ENCODE measurements around the gene IFI27L1.

Gene IFI27L1

DNA sequence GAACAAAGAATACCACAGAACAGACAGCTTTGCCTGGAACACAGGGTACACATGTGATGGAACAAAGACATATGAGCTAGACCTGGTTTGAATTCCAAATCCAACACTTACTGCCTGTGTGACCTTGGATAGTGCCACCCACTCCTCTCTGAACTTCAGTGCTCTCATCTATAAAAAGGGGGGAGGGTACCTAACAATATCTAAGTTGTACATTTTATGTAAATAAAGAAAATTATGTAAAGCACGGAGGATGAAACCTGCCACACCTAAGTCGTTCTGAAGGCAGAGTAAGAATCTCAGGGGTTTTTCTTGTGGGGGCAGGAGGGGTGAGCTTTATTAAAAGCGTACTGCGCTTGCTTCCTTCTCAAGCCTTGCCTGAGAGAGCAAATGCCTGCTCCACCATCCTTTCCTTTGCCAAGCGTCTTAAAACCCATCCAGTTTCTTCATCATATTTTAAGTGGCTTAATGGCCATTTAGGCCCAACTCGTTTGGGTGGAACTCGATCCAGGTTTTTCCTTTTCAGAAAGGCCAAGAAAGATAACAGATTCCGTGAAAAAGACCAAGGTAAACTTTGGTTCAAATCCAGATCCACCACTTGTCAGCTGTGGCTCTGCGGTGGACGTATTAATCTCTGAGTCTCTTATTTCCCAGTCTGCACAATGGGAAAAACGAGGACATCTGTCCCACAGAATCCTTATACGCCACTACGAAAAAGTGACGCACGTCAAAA lies 1.1 kb upstream of the IFI27L1 start:
- H3K4me3 ChIP-seq (ENCODE audit: low read depth, low read length) = peak overlapping the region; percentile 95
- TF ChIP-seq, protein P1, sequence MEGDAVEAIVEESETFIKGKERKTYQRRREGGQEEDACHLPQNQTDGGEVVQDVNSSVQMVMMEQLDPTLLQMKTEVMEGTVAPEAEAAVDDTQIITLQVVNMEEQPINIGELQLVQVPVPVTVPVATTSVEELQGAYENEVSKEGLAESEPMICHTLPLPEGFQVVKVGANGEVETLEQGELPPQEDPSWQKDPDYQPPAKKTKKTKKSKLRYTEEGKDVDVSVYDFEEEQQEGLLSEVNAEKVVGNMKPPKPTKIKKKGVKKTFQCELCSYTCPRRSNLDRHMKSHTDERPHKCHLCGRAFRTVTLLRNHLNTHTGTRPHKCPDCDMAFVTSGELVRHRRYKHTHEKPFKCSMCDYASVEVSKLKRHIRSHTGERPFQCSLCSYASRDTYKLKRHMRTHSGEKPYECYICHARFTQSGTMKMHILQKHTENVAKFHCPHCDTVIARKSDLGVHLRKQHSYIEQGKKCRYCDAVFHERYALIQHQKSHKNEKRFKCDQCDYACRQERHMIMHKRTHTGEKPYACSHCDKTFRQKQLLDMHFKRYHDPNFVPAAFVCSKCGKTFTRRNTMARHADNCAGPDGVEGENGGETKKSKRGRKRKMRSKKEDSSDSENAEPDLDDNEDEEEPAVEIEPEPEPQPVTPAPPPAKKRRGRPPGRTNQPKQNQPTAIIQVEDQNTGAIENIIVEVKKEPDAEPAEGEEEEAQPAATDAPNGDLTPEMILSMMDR (conservative IDR thresholded peaks at IDR 0.05; ENCODE audit: low read depth, low read length) = no peak
- DNase-seq (ENCODE audit: low read depth) = peak; percentile 31

DNA sequence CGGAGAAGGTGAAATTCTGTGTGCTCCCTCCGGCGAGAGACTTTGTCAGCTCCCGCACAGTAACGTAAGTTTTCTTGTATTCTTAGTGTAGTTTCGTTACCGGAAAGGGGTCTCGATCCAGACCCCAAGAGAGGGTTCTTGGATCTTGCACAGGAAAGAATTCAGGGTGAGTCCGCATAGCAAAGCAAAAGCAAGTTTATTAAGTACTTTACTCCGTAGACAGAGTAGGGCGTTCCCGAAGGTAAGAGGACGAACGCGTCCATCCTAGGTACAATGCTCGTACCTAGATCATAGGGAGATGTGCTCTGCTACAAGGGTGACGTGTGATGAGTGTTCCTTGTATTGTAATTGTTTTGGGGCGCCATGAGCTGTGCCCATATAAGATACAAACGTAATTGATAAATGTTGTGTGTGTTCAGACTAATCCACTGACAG lies 293 bp downstream of the IFI27L1 start:
- TF ChIP-seq, protein P1 (conservative IDR thresholded peaks at IDR 0.05; ENCODE audit: low read depth, low read length) = no peak
- H3K4me3 ChIP-seq (ENCODE audit: low read depth, low read length) = peak overlapping the region; percentile 95
- DNase-seq (ENCODE audit: low read depth) = no peak

DNA sequence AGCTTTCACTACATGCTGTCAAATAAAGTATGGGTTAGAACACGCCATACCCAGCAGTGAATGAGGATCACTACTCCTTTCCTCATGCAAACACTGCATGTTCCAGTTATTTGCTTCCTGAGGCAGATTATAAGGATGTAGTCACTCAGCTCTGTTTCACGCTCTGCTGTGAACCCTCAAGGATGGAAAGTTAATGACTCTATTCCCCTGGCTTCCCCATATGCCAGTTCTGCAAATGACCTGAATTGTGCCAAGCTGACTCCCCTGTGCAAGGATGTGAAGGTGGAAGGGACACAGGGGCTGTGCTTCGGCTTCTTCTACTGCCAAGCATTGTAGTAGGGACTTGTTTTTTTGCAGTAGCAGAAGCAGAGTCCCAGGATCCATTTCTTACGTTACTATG lies 6.8 kb downstream of the IFI27L1 start:
- DNase-seq (ENCODE audit: low read depth) = no peak

DNA sequence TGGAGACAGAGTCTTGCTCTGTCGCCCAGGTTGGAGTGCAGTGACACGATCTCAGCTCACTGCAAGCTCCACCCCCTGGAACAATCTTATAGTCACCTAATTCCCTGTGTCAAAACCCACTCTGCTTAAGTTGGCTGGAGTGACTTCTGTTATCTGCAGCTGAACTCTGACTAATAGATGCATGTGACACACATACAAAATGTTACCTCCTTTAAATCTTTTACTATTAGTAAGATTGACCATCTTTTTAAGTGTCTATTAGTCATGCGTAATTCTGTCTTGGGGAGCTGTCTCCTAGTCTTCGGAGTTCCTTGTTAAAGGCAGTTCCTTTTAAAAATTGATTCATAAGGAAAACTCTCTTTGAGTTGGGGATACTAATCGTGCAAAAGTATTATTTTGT lies 7.4 kb downstream of the IFI27L1 start:
- no peak overlapping the region for H3K4me3 ChIP-seq (ENCODE audit: low read depth, low read length)
- TF ChIP-seq, protein P1 (conservative IDR thresholded peaks at IDR 0.05; ENCODE audit: low read depth, low read length) = no peak
- peak; percentile 23 for DNase-seq (ENCODE audit: low read depth)

More for the DNA sequence above, 6.8 kb downstream of the IFI27L1 start:
- TF ChIP-seq, protein P1 (conservative IDR thresholded peaks at IDR 0.05; ENCODE audit: low read depth, low read length) = no peak
- H3K4me3 ChIP-seq (ENCODE audit: low read depth, low read length) = no peak overlapping the region

DNA sequence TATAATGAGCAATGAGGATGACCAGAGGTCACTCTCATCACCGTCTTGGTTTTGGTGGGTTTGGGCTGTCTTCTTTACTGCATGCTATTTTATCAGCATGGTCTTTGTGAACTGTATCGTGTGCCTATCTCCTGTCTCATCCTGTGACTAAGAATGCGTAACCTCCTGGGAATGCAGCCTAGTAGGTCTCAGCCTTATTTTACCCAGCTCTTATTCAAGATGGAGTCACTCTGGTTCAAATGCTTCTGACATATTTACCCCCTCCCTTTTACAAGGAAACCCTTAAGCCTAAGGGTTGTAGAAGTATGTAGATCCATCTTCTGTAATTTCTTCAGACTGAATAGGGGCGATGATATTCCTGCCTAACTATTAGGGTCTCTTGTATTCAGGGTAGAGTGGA lies 8.4 kb downstream of the IFI27L1 start:
- TF ChIP-seq, protein P1 (conservative IDR thresholded peaks at IDR 0.05; ENCODE audit: low read depth, low read length) = no peak
- H3K4me3 ChIP-seq (ENCODE audit: low read depth, low read length) = no peak overlapping the region
- no peak for DNase-seq (ENCODE audit: low read depth)

DNA sequence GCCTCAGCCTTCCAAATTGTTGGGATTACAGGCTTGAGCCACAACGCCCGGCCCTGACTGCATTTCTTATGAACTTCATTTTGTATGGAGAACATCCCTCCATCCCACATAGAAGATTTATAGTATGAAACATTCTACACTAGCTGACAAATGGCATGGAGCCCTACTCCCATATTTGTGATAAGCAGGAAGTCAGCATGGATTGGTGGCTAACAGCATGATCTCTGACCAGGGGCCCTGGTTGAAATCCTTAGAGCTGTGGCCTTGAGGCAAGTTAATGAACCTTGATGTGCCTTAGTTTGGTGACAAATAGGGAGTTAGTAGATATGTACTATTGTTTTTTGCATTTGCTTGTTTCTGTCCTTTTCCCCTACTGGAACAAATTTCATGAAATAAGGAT lies 12.3 kb downstream of the IFI27L1 start:
- TF ChIP-seq, protein P1 (conservative IDR thresholded peaks at IDR 0.05; ENCODE audit: low read depth, low read length) = no peak
- no peak overlapping the region for H3K4me3 ChIP-seq (ENCODE audit: low read depth, low read length)
- DNase-seq (ENCODE audit: low read depth) = no peak

DNA sequence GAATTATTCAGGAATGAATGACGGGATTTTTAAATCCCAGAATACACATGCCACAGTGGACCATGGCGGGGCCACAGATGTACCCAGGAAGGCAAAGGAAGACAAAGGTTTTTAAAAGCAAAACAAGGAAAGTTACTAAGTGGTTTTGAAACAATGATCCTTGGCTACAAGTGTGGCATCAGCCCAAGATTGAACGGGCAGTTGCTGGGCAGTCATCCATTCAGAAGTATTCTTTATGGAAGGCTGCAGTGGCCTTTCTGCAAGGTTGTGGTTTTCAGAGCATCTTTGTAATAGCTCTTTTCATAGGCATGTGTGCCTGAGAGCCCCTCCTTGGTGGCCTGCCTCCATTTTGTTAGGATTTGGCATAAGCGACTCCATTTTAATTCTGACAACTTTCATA lies 16.0 kb downstream of the IFI27L1 start:
- TF ChIP-seq, protein P1 (conservative IDR thresholded peaks at IDR 0.05; ENCODE audit: low read depth, low read length) = no peak
- no peak overlapping the region for H3K4me3 ChIP-seq (ENCODE audit: low read depth, low read length)
- DNase-seq (ENCODE audit: low read depth) = no peak
